DOHH2 (cell line): ENCODE measurements around the gene SLC17A3.

Experiments used
- H3F3A ChIP-seq: fragments of 200-600 bp; sonication (generic), shearing (Covaris generic); 2 replicates; pipeline ENCODE4 v1.6.0; 2016; ENCODE audit warnings: antibody characterized with exemption, mild to moderate bottlenecking; ENCODE audit not compliant: control insufficient read depth, insufficient read depth
- H3K27ac ChIP-seq: fragments of 200-600 bp; sonication (generic); 2 replicates; pipeline ENCODE4 v1.5.1; 2014; ENCODE audit warnings: low read depth, mild to moderate bottlenecking, low read length, moderate library complexity
- H3K27me3 ChIP-seq: fragments of 200-600 bp; sonication (generic); 2 replicates; pipeline ENCODE4 v1.6.1; 2014; ENCODE audit warnings: mild to moderate bottlenecking, low read length, mixed read lengths; ENCODE audit not compliant: control insufficient read depth
- H3K36me3 ChIP-seq: fragments of 200-600 bp; sonication (generic); 2 replicates; pipeline ENCODE4 v1.6.1; 2014; ENCODE audit warnings: mild to moderate bottlenecking, low read length, moderate library complexity, mixed read lengths; ENCODE audit not compliant: control insufficient read depth
- H3K4me1 ChIP-seq: fragments of 200-600 bp; sonication (generic); 2 replicates; pipeline ENCODE4 v1.6.1; 2014; ENCODE audit warnings: mild to moderate bottlenecking, low read length, mixed read lengths; ENCODE audit not compliant: control insufficient read depth
- H3K4me2 ChIP-seq: fragments of 200-600 bp; sonication (generic); 2 replicates; pipeline ENCODE4 v1.6.0; 2014; ENCODE audit warnings: mild to moderate bottlenecking, low read length, moderate library complexity
- H3K4me3 ChIP-seq: fragments of 200-600 bp; sonication (generic); 2 replicates; pipeline ENCODE4 v1.5.1; 2014; ENCODE audit warnings: mild to moderate bottlenecking, low read length, mixed read lengths
- H3K79me2 ChIP-seq: fragments of 200-600 bp; sonication (generic); 2 replicates; pipeline ENCODE4 v1.6.1; 2014; ENCODE audit warnings: mild to moderate bottlenecking, low read length, mixed read lengths; ENCODE audit not compliant: control insufficient read depth
- H3K9me2 ChIP-seq: fragments of 200-600 bp; sonication (generic); replicated peaks from 2 replicates; pipeline ENCODE4 v1.6.1; 2014; ENCODE audit warnings: mild to moderate bottlenecking, low read length, mixed read lengths; ENCODE audit not compliant: control insufficient read depth
- H3K9me3 ChIP-seq: fragments of 200-600 bp; sonication (generic); 2 replicates; pipeline ENCODE4 v1.6.1; 2014; ENCODE audit warnings: antibody characterized with exemption, low read length, mixed read lengths; ENCODE audit not compliant: control insufficient read depth, insufficient read depth
- H4K20me1 ChIP-seq: fragments of 200-600 bp; sonication (generic); 2 replicates; pipeline ENCODE4 v1.6.0; 2014; ENCODE audit warnings: low read depth, mild to moderate bottlenecking, antibody characterized with exemption, low read length, moderate library complexity; ENCODE audit not compliant: control insufficient read depth, insufficient read depth
- EZH2phosphoT487 ChIP-seq: fragments of 200-600 bp; sonication (generic); IDR thresholded peaks from 2 replicates; pipeline ENCODE4 v1.6.1; 2017; ENCODE audit warnings: borderline replicate concordance, mild to moderate bottlenecking, antibody characterized with exemption, low read length, moderate library complexity, mixed read lengths
- TF ChIP-seq, protein P1 (sequence below): fragments of 200-600 bp; sonication (generic); IDR thresholded peaks from one replicate; pipeline ENCODE4 v1.5.1; 2014; ENCODE audit warnings: antibody characterized with exemption, mild to moderate bottlenecking, low read depth, low read length; ENCODE audit not compliant: poor library complexity, severe bottlenecking

The SLC17A3 gene

DNA sequence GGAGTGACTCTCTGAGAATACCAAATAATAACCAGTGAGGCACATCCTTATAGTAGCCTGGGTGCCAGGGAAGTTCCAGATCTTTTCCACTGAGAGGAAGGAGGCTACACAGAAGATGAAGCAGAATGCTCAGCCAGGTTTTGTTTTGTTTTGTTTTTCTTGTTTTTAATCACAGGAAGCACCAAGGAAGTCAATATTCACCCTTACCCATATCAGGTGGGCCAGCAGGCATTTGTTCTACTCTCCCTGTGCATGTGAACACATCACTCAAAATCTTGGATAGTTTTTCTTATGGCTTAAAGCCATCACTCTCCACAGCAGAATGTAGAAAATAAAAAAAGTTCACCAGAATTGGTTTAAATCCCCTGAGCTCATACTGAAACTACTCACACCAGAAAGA, 52.7 kb downstream of the SLC17A3 start:
- H3K4me1 ChIP-seq = no peaks in the 10 kb centered on the region
- no peak overlapping the region for H3K4me3 ChIP-seq
- H4K20me1 ChIP-seq = no peaks in the 10 kb centered on the region
- H3K79me2 ChIP-seq = no peaks in the 10 kb centered on the region
- no peak overlapping the region for H3K4me2 ChIP-seq
- H3K9me3 ChIP-seq = no peaks in the 10 kb centered on the region
- H3K27ac ChIP-seq = no peak overlapping the region
- no peaks in the 10 kb centered on the region for H3F3A ChIP-seq
- no peak for TF ChIP-seq EZH2phosphoT487
- TF ChIP-seq, protein P1, sequence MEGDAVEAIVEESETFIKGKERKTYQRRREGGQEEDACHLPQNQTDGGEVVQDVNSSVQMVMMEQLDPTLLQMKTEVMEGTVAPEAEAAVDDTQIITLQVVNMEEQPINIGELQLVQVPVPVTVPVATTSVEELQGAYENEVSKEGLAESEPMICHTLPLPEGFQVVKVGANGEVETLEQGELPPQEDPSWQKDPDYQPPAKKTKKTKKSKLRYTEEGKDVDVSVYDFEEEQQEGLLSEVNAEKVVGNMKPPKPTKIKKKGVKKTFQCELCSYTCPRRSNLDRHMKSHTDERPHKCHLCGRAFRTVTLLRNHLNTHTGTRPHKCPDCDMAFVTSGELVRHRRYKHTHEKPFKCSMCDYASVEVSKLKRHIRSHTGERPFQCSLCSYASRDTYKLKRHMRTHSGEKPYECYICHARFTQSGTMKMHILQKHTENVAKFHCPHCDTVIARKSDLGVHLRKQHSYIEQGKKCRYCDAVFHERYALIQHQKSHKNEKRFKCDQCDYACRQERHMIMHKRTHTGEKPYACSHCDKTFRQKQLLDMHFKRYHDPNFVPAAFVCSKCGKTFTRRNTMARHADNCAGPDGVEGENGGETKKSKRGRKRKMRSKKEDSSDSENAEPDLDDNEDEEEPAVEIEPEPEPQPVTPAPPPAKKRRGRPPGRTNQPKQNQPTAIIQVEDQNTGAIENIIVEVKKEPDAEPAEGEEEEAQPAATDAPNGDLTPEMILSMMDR = no peak
- H3K27me3 ChIP-seq = peaks cover 10% of the 10 kb centered on the region; the same call in 1 of the 2 replicates
- H3K36me3 ChIP-seq = no peaks in the 10 kb centered on the region
- no peaks in the 10 kb centered on the region for H3K9me2 ChIP-seq

GRCh38 chr6:25816252-25816651, 57.8 kb downstream of the SLC17A3 start:
- H4K20me1 ChIP-seq = no peaks in the 10 kb centered on the region
- no peak overlapping the region for H3K4me3 ChIP-seq
- H3K4me2 ChIP-seq = no peak overlapping the region
- no peaks in the 10 kb centered on the region for H3K4me1 ChIP-seq
- H3K9me2 ChIP-seq = no peaks in the 10 kb centered on the region
- no peaks in the 10 kb centered on the region for H3K9me3 ChIP-seq
- H3K27me3 ChIP-seq = no peaks in the 10 kb centered on the region
- no peaks in the 10 kb centered on the region for H3K36me3 ChIP-seq
- H3K79me2 ChIP-seq = no peaks in the 10 kb centered on the region
- H3K27ac ChIP-seq = no peak overlapping the region
- no peaks in the 10 kb centered on the region for H3F3A ChIP-seq
- TF ChIP-seq, protein P1 = no peak

GRCh38 chr6:25815194-25815593, 58.8 kb downstream of the SLC17A3 start:
- H3K4me2 ChIP-seq = no peak overlapping the region
- no peaks in the 10 kb centered on the region for H3K36me3 ChIP-seq
- no peak overlapping the region for H3K27ac ChIP-seq
- H4K20me1 ChIP-seq = no peaks in the 10 kb centered on the region
- no peaks in the 10 kb centered on the region for H3K9me3 ChIP-seq
- H3K4me3 ChIP-seq = no peak overlapping the region
- no peaks in the 10 kb centered on the region for H3K4me1 ChIP-seq
- no peaks in the 10 kb centered on the region for H3K9me2 ChIP-seq
- H3F3A ChIP-seq = no peaks in the 10 kb centered on the region
- TF ChIP-seq, protein P1 = no peak
- no peak for TF ChIP-seq EZH2phosphoT487
- H3K27me3 ChIP-seq = no peaks in the 10 kb centered on the region
- no peaks in the 10 kb centered on the region for H3K79me2 ChIP-seq

DNA sequence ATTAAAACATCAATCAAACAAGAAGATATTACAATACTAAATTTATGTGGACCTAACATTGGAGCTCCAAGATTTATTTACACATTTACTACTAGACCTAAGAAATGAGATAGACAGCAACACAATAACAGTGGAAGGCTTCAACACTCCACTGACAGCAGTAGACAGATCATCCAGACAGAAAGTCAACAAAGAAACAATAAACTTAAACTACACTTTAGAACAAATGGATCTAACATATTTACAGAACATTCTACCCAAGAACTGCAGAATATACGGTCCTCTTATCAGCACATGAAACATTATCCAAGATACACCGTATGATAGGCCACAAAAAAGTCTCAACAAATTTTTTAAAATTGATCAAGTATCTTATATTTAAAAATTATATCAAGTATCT, 69.2 kb downstream of the SLC17A3 start:
- no peaks in the 10 kb centered on the region for H3K9me3 ChIP-seq
- no peaks in the 10 kb centered on the region for H3K9me2 ChIP-seq
- no peaks in the 10 kb centered on the region for H3F3A ChIP-seq
- no peaks in the 10 kb centered on the region for H3K79me2 ChIP-seq
- no peaks in the 10 kb centered on the region for H3K36me3 ChIP-seq
- no peak overlapping the region for H3K4me2 ChIP-seq
- H4K20me1 ChIP-seq = no peaks in the 10 kb centered on the region
- no peaks in the 10 kb centered on the region; the same call in 1 of the 2 replicates for H3K27me3 ChIP-seq
- no peak for TF ChIP-seq EZH2phosphoT487
- TF ChIP-seq, protein P1 = no peak
- no peak overlapping the region for H3K27ac ChIP-seq
- H3K4me3 ChIP-seq = no peak overlapping the region
- no peaks in the 10 kb centered on the region for H3K4me1 ChIP-seq
